Neural cell (in vitro differentiated cells): ENCODE measurements around the gene SPATA6L.

Experiments
- CTCF ChIP-seq: fragments of 450-650 bp; IDR thresholded peaks from 2 replicates; pipeline ENCODE4 v1.5.1; 2014; ENCODE audit warnings: antibody characterized with exemption, mild to moderate bottlenecking, moderate library complexity; ENCODE audit not compliant: poor library complexity, severe bottlenecking
- EP300 ChIP-seq: fragments of 450-650 bp; conservative IDR thresholded peaks from 2 replicates; pipeline ENCODE4 v1.6.1; 2014; ENCODE audit warnings: antibody characterized with exemption, mild to moderate bottlenecking, moderate library complexity; ENCODE audit not compliant: poor library complexity, severe bottlenecking
- EZH2 ChIP-seq: fragments of 200-600, 300-800 bp; shearing (Covaris generic), sonication (generic); IDR thresholded peaks from 2 replicates; pipeline ENCODE4 v1.6.1; 2014; ENCODE audit warnings: antibody characterized with exemption, low read length, borderline replicate concordance, mild to moderate bottlenecking; ENCODE audit not compliant: insufficient read depth, poor library complexity, severe bottlenecking
- POLR2AphosphoS5 ChIP-seq: IDR thresholded peaks from 2 replicates; pipeline ENCODE4 v1.6.1; 2012
- REST ChIP-seq: IDR thresholded peaks from 2 replicates; pipeline ENCODE4 v1.6.1; 2012; ENCODE audit warnings: borderline replicate concordance

- no peak for TF ChIP-seq CTCF
- TF ChIP-seq POLR2AphosphoS5: no peak
- no peak for TF ChIP-seq EZH2
- no peak for TF ChIP-seq REST
- TF ChIP-seq EP300: no peak
Measured at GRCh38 chr9:4615251-4615650, 51.0 kb downstream of the SPATA6L start.
